GM23338 (cell line): ENCODE measurements around the gene B4GALT1. TPM values are rescaled to one million over a fixed set of nuclear protein-coding genes. Genes with fewer than 3 reads are reported as not detected.

Experiments
- ATAC-seq: fragments of 200-7000 bp; cut with Tn5 transposase; 3 replicates; pipeline ENCODE4 v1.9.1; 2020
- DNase-seq: peaks from one replicate; pipeline ENCODE4 v3.0.0-alpha.2; 2015; ENCODE audit warnings: low spot score
- H2AFZ ChIP-seq: fragments of 200-600 bp; sonication (generic); 2 replicates; pipeline ENCODE4 v1.8.0; 2016; ENCODE audit warnings: antibody characterized with exemption, mild to moderate bottlenecking, moderate library complexity
- H3F3A ChIP-seq: fragments of 200-600 bp; sonication (generic); replicated peaks from 2 replicates; pipeline ENCODE4 v1.8.0; 2017; ENCODE audit warnings: antibody characterized with exemption, mixed run types, low read depth
- H3K27ac ChIP-seq: fragments of 200-600 bp; sonication (generic); 2 replicates; pipeline ENCODE4 v1.6.1; 2016; ENCODE audit warnings: low read depth
- H3K27me3 ChIP-seq: fragments of 200-600 bp; sonication (generic); 2 replicates; pipeline ENCODE4 v1.8.0; 2016; ENCODE audit warnings: mild to moderate bottlenecking, mixed run types, moderate library complexity; ENCODE audit not compliant: insufficient read depth
- H3K36me3 ChIP-seq: fragments of 200-600 bp; sonication (generic); 2 replicates; pipeline ENCODE4 v1.8.0; 2016; ENCODE audit warnings: mild to moderate bottlenecking; ENCODE audit not compliant: insufficient read depth
- H3K4me1 ChIP-seq: fragments of 200-600 bp; sonication (generic); 2 replicates; pipeline ENCODE4 v1.8.0; 2016; ENCODE audit warnings: mild to moderate bottlenecking, moderate library complexity; ENCODE audit not compliant: insufficient read depth
- H3K4me2 ChIP-seq: fragments of 200-600 bp; sonication (generic); 2 replicates; pipeline ENCODE4 v1.7.1; 2017; ENCODE audit warnings: mixed run types
- H3K4me3 ChIP-seq: fragments of 200-600 bp; sonication (generic); 2 replicates; pipeline ENCODE4 v1.6.1; 2016; ENCODE audit warnings: mixed run types
- H3K79me2 ChIP-seq: fragments of 200-600 bp; sonication (generic); replicated peaks from 2 replicates; pipeline ENCODE4 v1.8.0; 2017; ENCODE audit warnings: mild to moderate bottlenecking; ENCODE audit not compliant: insufficient read depth
- H3K9me2 ChIP-seq: fragments of 200-600 bp; sonication (generic); 2 replicates; pipeline ENCODE4 v1.8.0; 2017; ENCODE audit not compliant: insufficient read depth
- H4K20me1 ChIP-seq: fragments of 200-600 bp; sonication (generic); replicated peaks from 2 replicates; pipeline ENCODE4 v1.8.0; 2017; ENCODE audit warnings: mild to moderate bottlenecking; ENCODE audit not compliant: insufficient read depth
- H3K27ac Mint-ChIP-seq: 2 replicates; pipeline ENCODE4 v1.8.0; 2020; ENCODE audit warnings: inconsistent platforms, mild to moderate bottlenecking, moderate library complexity, mixed read lengths
- H3K27me3 Mint-ChIP-seq: 3 replicates; pipeline ENCODE4 v1.8.0; 2022; ENCODE audit warnings: low read depth, mild to moderate bottlenecking, moderate library complexity, mixed read lengths, inconsistent platforms; ENCODE audit not compliant: insufficient read depth, poor library complexity
- H3K36me3 Mint-ChIP-seq: 3 replicates; pipeline ENCODE4 v1.8.0; 2021; ENCODE audit warnings: low read depth, mild to moderate bottlenecking, inconsistent platforms, moderate library complexity, mixed read lengths
- H3K4me1 Mint-ChIP-seq: 3 replicates; pipeline ENCODE4 v1.8.0; 2020; ENCODE audit warnings: mild to moderate bottlenecking, inconsistent platforms, mixed read lengths
- H3K4me3 Mint-ChIP-seq: 3 replicates; pipeline ENCODE4 v1.8.0; 2021; ENCODE audit warnings: moderate library complexity, mild to moderate bottlenecking, inconsistent platforms, mixed read lengths
- H3K9me3 Mint-ChIP-seq: 3 replicates; pipeline ENCODE4 v1.8.0; 2020; ENCODE audit warnings: moderate library complexity, mild to moderate bottlenecking, inconsistent platforms, mixed read lengths
- CREB1 ChIP-seq: fragments of 250-450 bp; sonication (Bioruptor Pico); IDR thresholded peaks from 2 replicates; pipeline ENCODE4 v1.5.0; 2020; ENCODE audit warnings: low read depth, mild to moderate bottlenecking, moderate library complexity
- EZH2 ChIP-seq: fragments of 200-600 bp; sonication (generic); IDR thresholded peaks from one replicate; pipeline ENCODE4 v1.8.0; 2017; ENCODE audit warnings: antibody characterized with exemption, mild to moderate bottlenecking, low read depth; ENCODE audit not compliant: unreplicated experiment
- EZH2phosphoT487 ChIP-seq: fragments of 200-600 bp; sonication (generic); IDR thresholded peaks from one replicate; pipeline ENCODE4 v1.8.1; 2018; ENCODE audit warnings: antibody characterized with exemption; ENCODE audit not compliant: unreplicated experiment
- POLR2AphosphoS5 ChIP-seq: IDR thresholded peaks from 2 replicates; pipeline ENCODE4 v1.6.1; 2016; ENCODE audit warnings: antibody characterized with exemption, low read depth
- REST ChIP-seq: IDR thresholded peaks from one replicate; pipeline ENCODE4 v1.6.1; 2018; ENCODE audit warnings: antibody characterized with exemption; ENCODE audit not compliant: unreplicated experiment
- STAT1 ChIP-seq: IDR thresholded peaks from one replicate; pipeline ENCODE4 v1.6.1; 2016; ENCODE audit warnings: antibody characterized with exemption; ENCODE audit not compliant: unreplicated experiment
- ZNF114 ChIP-seq: fragments of 250-450 bp; sonication (Bioruptor Pico); IDR thresholded peaks from 2 replicates; pipeline ENCODE4 v1.5.0; 2020; ENCODE audit warnings: mild to moderate bottlenecking, moderate library complexity
- ZNF331 ChIP-seq: fragments of 250-450 bp; sonication (Bioruptor Pico); IDR thresholded peaks from 2 replicates; pipeline ENCODE4 v1.5.0; 2020; ENCODE audit warnings: low read depth, mild to moderate bottlenecking, moderate library complexity
- polyA plus RNA-seq: library from polyadenylated mRNA; unstranded; fragments of >200 nt; fragmentation: Nextera tagmentation; extraction: Ambion mirVana; gene quantifications from 2 replicates; pipeline ENCODE4 v1.2.1, GENCODE V29; 2016
- total RNA-seq: library from RNA; depleted of rRNA; stranded (reverse); fragments of >200 nt; shearing (Covaris generic); gene quantifications from 2 replicates; pipeline ENCODE4 v1.2.3, GENCODE V29; 2014
- TF ChIP-seq, protein P1 (sequence below), 2 experiments: fragments of 200-600 bp in 1 of 2; sonication (generic) in 1 of 2; conservative IDR thresholded peaks; 2 replicates each; pipeline versions ENCODE4 v1.5.1 to v1.6.1; 2016 to 2017; ENCODE audit warnings: antibody characterized with exemption in 2 of 2, low read depth in 2 of 2, mild to moderate bottlenecking in 2 of 2, moderate library complexity in 1 of 2
- TF ChIP-seq, protein P2 (sequence below): IDR thresholded peaks from 2 replicates; pipeline ENCODE4 v1.6.1; 2016; ENCODE audit warnings: antibody characterized with exemption

B4GALT1 gene
- total and polyA plus RNA-seq, 2 experiments from 2014 or later: 6.3 to 15.8 TPM

- no peaks in the 10 kb centered on the region for H3K36me3 ChIP-seq
- no peaks in the 10 kb centered on the region for H3K79me2 ChIP-seq
- TF ChIP-seq ZNF114 (CRISPR knock-in tag): no peak
- TF ChIP-seq, protein P1, sequence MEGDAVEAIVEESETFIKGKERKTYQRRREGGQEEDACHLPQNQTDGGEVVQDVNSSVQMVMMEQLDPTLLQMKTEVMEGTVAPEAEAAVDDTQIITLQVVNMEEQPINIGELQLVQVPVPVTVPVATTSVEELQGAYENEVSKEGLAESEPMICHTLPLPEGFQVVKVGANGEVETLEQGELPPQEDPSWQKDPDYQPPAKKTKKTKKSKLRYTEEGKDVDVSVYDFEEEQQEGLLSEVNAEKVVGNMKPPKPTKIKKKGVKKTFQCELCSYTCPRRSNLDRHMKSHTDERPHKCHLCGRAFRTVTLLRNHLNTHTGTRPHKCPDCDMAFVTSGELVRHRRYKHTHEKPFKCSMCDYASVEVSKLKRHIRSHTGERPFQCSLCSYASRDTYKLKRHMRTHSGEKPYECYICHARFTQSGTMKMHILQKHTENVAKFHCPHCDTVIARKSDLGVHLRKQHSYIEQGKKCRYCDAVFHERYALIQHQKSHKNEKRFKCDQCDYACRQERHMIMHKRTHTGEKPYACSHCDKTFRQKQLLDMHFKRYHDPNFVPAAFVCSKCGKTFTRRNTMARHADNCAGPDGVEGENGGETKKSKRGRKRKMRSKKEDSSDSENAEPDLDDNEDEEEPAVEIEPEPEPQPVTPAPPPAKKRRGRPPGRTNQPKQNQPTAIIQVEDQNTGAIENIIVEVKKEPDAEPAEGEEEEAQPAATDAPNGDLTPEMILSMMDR (conservative IDR thresholded peaks at IDR 0.05; ENCODE audit: low read depth in 2 of 2): 0 out of 4 replicates have a peak, but pooled peaks of 1 of the 2 experiments have one; percentile 2
- no peak for TF ChIP-seq STAT1
- TF ChIP-seq EZH2phosphoT487: no peak
- TF ChIP-seq ZNF331 (CRISPR knock-in tag): no peak
- Mint-ChIP-seq H3K27ac (no peak overlapping the region), H3K4me1 (peaks cover under 1% of the 10 kb centered on the region; the same call in 1 of the 3 replicates), H3K36me3 (no peaks in the 10 kb centered on the region), H3K9me3 (no peaks in the 10 kb centered on the region; the same call in 2 of the 3 replicates), H3K4me3 (no peak overlapping the region), H3K27me3 (peaks cover 5% of the 10 kb centered on the region)
- no peak overlapping the region for H3K4me3 ChIP-seq
- no peak overlapping the region for H3K4me2 ChIP-seq
- no peak overlapping the region for H3K27ac ChIP-seq
- no peak for ATAC-seq
- H3F3A ChIP-seq: no peaks in the 10 kb centered on the region
- no peaks in the 10 kb centered on the region for H4K20me1 ChIP-seq
- H2AFZ ChIP-seq: no peak overlapping the region
- no peaks in the 10 kb centered on the region for H3K4me1 ChIP-seq
- H3K9me2 ChIP-seq: no peaks in the 10 kb centered on the region
- no peak for DNase-seq
- H3K27me3 ChIP-seq: no peaks in the 10 kb centered on the region
Observed at GRCh38 chr9:33178972-33179697, 12.0 kb upstream of the B4GALT1 start.

GRCh38 chr9:33177639-33178038, 10.5 kb upstream of the B4GALT1 start:
- no peak overlapping the region for H3K4me2 ChIP-seq
- no peak overlapping the region for H2AFZ ChIP-seq
- Mint-ChIP-seq H3K27me3 (peaks cover 5% of the 10 kb centered on the region), H3K27ac (no peak overlapping the region), H3K9me3 (no peaks in the 10 kb centered on the region), H3K4me3 (no peak overlapping the region), H3K4me1 (no peaks in the 10 kb centered on the region), H3K36me3 (no peaks in the 10 kb centered on the region)
- no peaks in the 10 kb centered on the region for H3K36me3 ChIP-seq
- no peak overlapping the region for H3K27ac ChIP-seq
- no peaks in the 10 kb centered on the region for H3F3A ChIP-seq
- H3K79me2 ChIP-seq: no peaks in the 10 kb centered on the region
- H3K4me1 ChIP-seq: no peaks in the 10 kb centered on the region
- H3K9me2 ChIP-seq: no peaks in the 10 kb centered on the region
- H4K20me1 ChIP-seq: no peaks in the 10 kb centered on the region
- H3K27me3 ChIP-seq: no peaks in the 10 kb centered on the region
- DNase-seq: no peak
- no peak overlapping the region for H3K4me3 ChIP-seq
- no peak for ATAC-seq
- TF ChIP-seq POLR2AphosphoS5 (no peak), ZNF114 (CRISPR knock-in tag) (no peak), CREB1 (no peak), ZNF331 (CRISPR knock-in tag) (no peak), REST (no peak), EZH2 (no peak), STAT1 (no peak)
- TF ChIP-seq, protein P2, sequence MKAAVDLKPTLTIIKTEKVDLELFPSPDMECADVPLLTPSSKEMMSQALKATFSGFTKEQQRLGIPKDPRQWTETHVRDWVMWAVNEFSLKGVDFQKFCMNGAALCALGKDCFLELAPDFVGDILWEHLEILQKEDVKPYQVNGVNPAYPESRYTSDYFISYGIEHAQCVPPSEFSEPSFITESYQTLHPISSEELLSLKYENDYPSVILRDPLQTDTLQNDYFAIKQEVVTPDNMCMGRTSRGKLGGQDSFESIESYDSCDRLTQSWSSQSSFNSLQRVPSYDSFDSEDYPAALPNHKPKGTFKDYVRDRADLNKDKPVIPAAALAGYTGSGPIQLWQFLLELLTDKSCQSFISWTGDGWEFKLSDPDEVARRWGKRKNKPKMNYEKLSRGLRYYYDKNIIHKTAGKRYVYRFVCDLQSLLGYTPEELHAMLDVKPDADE: no peak
